Aorta (tissue), 5 donors: Measurements from ENCODE around the gene ANKS1B. TPM values are rescaled to one million over a fixed set of nuclear protein-coding genes. Genes with fewer than 3 reads are reported as not detected.
"Not testable (repeated sequence)": the region's sequence is repeated elsewhere in the genome, so short reads cannot be mapped to it uniquely, and the experiment has no call there.

Source experiments
- ATAC-seq: fragments of 200-7000 bp; cut with Tn5 transposase; one replicate; pipeline ENCODE4 v1.9.1; 2022; ENCODE audit warnings: moderate library complexity; ENCODE audit not compliant: low FRiP score
- DNase-seq, 2 donors: peaks; one replicate each; pipeline ENCODE4 v3.0.0-alpha.2; 2020
- H3K27ac ChIP-seq, 2 donors: one replicate each; pipeline ENCODE4 v1.5.1; 2013; ENCODE audit warnings: low read length in 2 of 2, mild to moderate bottlenecking in 2 of 2, moderate library complexity in 2 of 2, control low read depth in 1 of 2, inconsistent platforms in 1 of 2, low read depth in 1 of 2
- H3K27me3 ChIP-seq, 2 donors: one replicate each; pipeline ENCODE4 v1.6.1; 2013; ENCODE audit warnings: control low read depth in 1 of 2, low read length in 1 of 2, mild to moderate bottlenecking in 1 of 2, moderate library complexity in 1 of 2; ENCODE audit not compliant: insufficient read depth in 2 of 2, control insufficient read depth in 1 of 2
- H3K36me3 ChIP-seq, 2 donors: one replicate each; pipeline ENCODE4 v1.6.1; 2013; ENCODE audit warnings: control low read depth in 1 of 2, low read length in 1 of 2, mild to moderate bottlenecking in 1 of 2; ENCODE audit not compliant: insufficient read depth in 2 of 2, control insufficient read depth in 1 of 2
- H3K4me1 ChIP-seq, 2 donors: one replicate each; pipeline ENCODE4 v1.6.1; 2013; ENCODE audit warnings: low read length in 2 of 2, control low read depth in 1 of 2, mild to moderate bottlenecking in 1 of 2, moderate library complexity in 1 of 2; ENCODE audit not compliant: insufficient read depth in 2 of 2, control insufficient read depth in 1 of 2
- H3K4me3 ChIP-seq, 2 donors: one replicate each; pipeline ENCODE4 v1.5.1; 2013; ENCODE audit warnings: low read length in 2 of 2, control low read depth in 1 of 2, mild to moderate bottlenecking in 1 of 2
- H3K9me3 ChIP-seq: one replicate; pipeline ENCODE4 v1.6.1; 2013; ENCODE audit warnings: mild to moderate bottlenecking, low read length; ENCODE audit not compliant: control insufficient read depth
- WGBS, 2 donors: extraction: QIAGEN DNeasy Blood & Tissue Kit; methylation state at CpG; one replicate each; pipeline ENCODE4 v1.1.7; 2013; 5-methylcytosine and 5-hydroxymethylcytosine counted together
- intact Hi-C, 2 donors: fragments of 100-400 bp; cut with DNase I; formaldehyde crosslinking; loops; one replicate each; pipeline versions ENCODE4 v1.14.2 to v1.15.0; 2022
- polyA plus RNA-seq, 2 donors: library from polyadenylated mRNA; stranded (reverse); fragments of 200-250 nt; gene quantifications; one replicate each; pipeline ENCODE4 v1.2.3, GENCODE V29; 2013
- total RNA-seq, 2 donors: library from RNA; stranded (reverse); fragmentation: NEBNext Ultra II Directional; extraction: Animal tissue kit (Norgen Biotek cat#: 25700); gene quantifications; one replicate each; pipeline ENCODE4 v1.2.1, GENCODE V29; 2021
- donor health status: healthy with polysubstance abuse.
- donor health status: Bipolar disorder and iron deficiency.
- donor health status: DM: no; HTN: no; CAD: no.
- donor health status: DM: no; HTN: no; CAD: no.
- donor health status: DM: yes; HTN: yes; CAD: no.

Gene ANKS1B
- total and polyA plus RNA-seq, 4 donors = 3.0 to 37.0 (median 17.8) TPM

DNA sequence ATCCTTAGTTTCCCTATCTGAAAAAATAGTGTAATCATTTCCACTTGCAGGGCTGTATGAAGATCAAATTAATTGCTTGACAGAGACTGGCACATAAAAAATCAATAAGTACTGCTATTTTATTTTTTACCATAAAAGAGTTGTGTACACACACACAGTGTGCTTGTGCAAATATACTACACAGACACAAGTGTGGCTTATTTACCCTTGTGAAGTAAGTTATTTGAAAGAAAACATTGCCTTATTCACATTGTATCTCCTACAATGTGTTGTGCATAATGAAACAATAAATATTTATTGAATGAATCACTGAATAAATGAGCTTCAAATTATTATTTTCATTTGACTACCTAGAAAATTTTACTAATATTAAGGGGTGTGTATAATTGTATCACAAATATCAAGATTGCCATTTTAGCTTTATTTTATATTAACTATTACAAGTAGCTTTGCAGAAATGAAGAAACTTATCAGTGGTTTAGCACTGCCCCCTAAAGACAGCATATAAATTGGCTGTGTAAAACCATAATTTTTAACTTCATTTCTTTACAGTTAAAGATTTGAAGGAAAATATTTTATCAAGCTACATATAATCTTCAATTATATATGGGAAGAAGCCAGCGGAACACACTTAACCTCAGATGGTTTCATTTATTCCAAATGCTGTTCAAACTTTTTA lies 325.9 kb downstream of the ANKS1B start:
- Histone ChIP-seq H3K4me3 (no peak overlapping the region), H3K36me3 (no peaks in the 10 kb centered on the region), H3K27me3 (no peaks in the 10 kb centered on the region), H3K27ac (no peak overlapping the region), H3K9me3 (no peaks in the 10 kb centered on the region), H3K4me1 (no peaks in the 10 kb centered on the region)
- DNase-seq (no peak), ATAC-seq (no peak)
- intact Hi-C loops = loop anchor here in 1 of 2 donors (5.0 kb wide), 1 partner anchor 617 kb away; no protein-coding TSS in a partner anchor
- 78 to 83% methylated on average over 1 of the region's 1 CpG for WGBS, 2 donors

DNA sequence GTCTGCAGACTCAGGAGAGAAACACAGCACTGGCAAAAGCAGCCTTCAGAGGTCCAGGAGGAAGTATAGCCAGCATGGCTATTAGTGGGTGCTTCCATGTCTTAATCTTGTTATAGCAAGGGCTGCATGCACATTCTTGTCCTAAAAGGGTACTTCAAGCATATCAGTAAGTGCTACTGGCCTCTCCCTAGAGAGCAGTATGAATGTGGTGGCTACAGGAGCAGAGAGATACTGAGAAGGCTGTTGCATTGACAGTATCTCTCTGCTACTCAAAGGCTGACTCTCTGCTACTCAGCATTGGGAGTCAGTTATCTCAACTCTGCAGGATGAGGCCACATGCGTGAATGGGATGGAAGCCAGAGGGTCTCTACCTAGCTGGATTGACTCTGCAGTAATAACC lies 335.2 kb downstream of the ANKS1B start:
- no peaks in the 10 kb centered on the region for H3K27me3 ChIP-seq
- no peaks in the 10 kb centered on the region for H3K4me1 ChIP-seq
- no peaks in the 10 kb centered on the region for H3K9me3 ChIP-seq
- H3K36me3 ChIP-seq = peaks cover 0 to 1% of the 10 kb centered on the region in 2 donors
- ATAC-seq = no peak
- intact Hi-C loops = no loop called here
- 58 to 65% methylated on average over 1 of the region's 1 CpG for WGBS, 2 donors
- no peak overlapping the region for H3K27ac ChIP-seq
- H3K4me3 ChIP-seq = no peak overlapping the region
- DNase-seq = no peak

DNA sequence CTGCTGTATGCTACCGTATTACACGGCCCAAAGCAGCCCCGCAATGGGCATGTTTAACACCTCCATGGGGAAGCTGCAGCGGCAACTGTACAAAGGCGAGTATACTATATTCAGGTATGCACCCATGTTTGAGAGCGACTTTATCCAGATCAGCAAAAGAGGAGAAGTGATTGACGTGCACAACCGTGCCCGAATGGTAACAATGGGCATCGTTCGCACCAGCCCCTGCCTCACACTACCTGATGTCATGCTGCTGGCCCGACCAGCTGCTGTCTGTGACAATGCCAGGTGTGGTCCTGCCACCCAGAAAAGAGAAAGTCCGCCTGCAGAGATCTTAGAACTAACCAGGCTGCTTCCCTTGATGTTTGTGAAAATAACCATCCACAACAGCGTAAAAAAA lies 336.6 kb downstream of the ANKS1B start:
- intact Hi-C loops = no loop called here
- WGBS, 2 donors = 93 to 96% methylated on average over 14 of the region's 14 CpGs
- Histone ChIP-seq H3K36me3 (peaks cover 0 to 1% of the 10 kb centered on the region in 2 donors), H3K27ac (no peak overlapping the region), H3K4me1 (no peaks in the 10 kb centered on the region), H3K9me3 (no peaks in the 10 kb centered on the region), H3K4me3 (no peak overlapping the region), H3K27me3 (no peaks in the 10 kb centered on the region)
- no peak for ATAC-seq
- no peak for DNase-seq

DNA sequence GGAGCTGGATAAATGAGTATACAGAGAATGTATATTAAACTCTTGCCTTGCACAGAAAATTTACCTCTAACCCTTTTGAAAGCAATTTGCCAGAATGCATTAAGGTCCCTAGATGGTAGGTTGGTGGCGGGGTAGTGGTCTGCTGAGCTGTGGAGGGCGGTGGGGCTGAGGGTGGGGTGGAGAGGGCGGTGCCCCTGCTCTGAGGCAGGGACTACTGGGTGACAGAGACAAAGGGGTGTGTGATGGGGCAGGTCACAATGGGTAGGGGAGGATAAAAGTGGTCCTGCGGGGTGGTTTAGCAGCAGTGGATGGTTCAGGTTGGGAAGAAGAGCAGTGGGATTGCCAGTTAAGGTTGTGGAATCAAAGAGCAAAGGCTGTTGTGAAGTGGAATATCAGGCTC lies 337.3 kb downstream of the ANKS1B start, which contains the start of gene GARIN6:
TSS of gene GARIN6 (plus strand) at position 301 of the 400 bp plus-strand sequence. CDS start 422 bp downstream, outside the sequence.
- DNase-seq (no peak), ATAC-seq (no peak)
- 92 to 97% methylated on average over 4 of the region's 4 CpGs for WGBS, 2 donors
- Histone ChIP-seq H3K9me3 (no peaks in the 10 kb centered on the region), H3K27ac (no peak within 1 kb of the TSS), H3K4me1 (no peaks in the 10 kb centered on the region), H3K4me3 (no peak within 1 kb of the TSS), H3K27me3 (no peaks in the 10 kb centered on the region), H3K36me3 (peaks cover 0 to 1% of the 10 kb centered on the region in 2 donors)
- intact Hi-C loops = no loop called here

DNA sequence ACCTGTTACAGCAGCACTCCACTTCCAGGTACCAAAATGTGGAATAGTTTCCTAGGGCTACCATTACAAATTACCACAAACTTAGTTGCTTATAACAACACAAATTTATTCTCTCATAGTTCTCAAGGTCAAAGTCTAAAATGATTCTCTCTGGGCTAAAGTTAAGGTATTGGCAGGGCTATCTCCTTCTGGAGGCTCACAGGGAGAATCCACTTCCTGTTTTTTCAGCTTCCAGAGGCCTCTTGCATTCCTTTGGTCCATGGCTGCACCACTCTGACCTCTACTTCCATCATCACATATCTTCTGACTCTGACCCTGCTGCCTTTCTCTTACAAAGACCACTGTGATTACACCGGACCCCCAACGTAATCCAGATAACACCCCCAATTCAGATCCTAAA lies 340.1 kb downstream of the ANKS1B start:
- 79 to 83% methylated on average over 2 of the region's 2 CpGs for WGBS, 2 donors
- no peaks in the 10 kb centered on the region for H3K27me3 ChIP-seq
- H3K36me3 ChIP-seq = peaks cover 0 to 1% of the 10 kb centered on the region in 2 donors
- no peaks in the 10 kb centered on the region for H3K4me1 ChIP-seq
- no peak overlapping the region for H3K27ac ChIP-seq
- no peak for DNase-seq
- intact Hi-C loops = no loop called here
- ATAC-seq = no peak
- no peak overlapping the region for H3K4me3 ChIP-seq
- H3K9me3 ChIP-seq = no peaks in the 10 kb centered on the region

DNA sequence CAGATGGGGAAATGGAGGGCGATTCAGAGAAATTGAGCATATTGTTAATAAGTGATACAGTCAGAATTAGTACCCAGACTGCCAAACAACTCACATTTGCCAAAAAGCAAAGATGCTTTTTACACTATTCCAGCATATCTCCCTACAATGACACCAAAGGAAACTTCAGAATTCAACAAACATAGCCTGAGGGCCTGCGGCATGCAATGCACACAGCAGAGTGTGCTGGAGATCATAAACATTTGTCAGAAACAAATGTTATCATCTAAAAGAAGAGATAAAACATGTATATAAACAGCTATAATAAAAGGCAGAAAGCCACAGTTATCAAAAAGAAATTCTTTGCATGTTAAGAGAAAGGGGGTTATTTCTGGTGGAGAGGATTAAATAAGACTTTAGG lies 357.3 kb downstream of the ANKS1B start:
- no peak overlapping the region for H3K27ac ChIP-seq
- DNase-seq (no peak), ATAC-seq (no peak)
- H3K4me1 ChIP-seq = no peaks in the 10 kb centered on the region
- intact Hi-C loops = no loop called here
- H3K36me3 ChIP-seq = no peaks in the 10 kb centered on the region
- no peak overlapping the region for H3K4me3 ChIP-seq
- H3K27me3 ChIP-seq = no peaks in the 10 kb centered on the region
- 83 to 87% methylated on average over 2 of the region's 2 CpGs for WGBS, 2 donors
- no peaks in the 10 kb centered on the region for H3K9me3 ChIP-seq

DNA sequence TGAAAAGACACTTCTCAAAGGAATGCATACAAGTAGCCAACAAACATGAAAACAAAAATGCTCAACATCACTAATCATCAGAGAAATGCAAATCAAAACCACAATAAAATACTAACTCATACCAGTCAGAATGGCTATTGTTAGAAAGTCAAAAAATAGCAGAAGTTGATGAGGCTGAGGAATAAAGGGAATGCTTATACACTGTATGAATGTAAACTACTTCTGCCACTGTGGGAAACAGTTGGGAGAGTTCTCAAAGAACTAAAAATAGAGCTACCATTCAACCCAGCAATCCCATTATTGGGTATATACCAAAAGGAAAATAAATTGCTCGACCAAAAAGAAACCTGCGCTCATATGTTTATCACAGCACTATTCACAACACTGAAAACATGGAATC lies 360.1 kb downstream of the ANKS1B start:
- H3K9me3 ChIP-seq, DNase-seq, intact Hi-C loops, ATAC-seq, H3K4me3 ChIP-seq, H3K36me3 ChIP-seq, H3K27ac ChIP-seq, H3K4me1 ChIP-seq, H3K27me3 ChIP-seq: not testable (repeated sequence)
- WGBS, 2 donors = 90 to 92% methylated on average over 2 of the region's 2 CpGs

DNA sequence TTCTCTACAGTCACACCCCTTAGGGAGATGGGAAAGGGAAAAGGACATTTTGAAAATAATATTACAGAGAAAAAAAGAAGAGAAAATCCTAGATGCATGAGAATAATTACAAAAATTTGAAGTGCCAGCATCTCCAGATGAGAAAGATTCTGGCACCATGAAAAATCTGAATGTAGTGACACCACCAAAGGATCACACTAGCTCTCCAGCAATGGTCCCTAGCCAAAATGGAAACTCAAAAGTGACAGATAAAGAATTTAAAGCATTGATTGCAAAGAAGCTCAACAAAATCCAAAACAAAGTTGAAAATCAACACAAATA lies 364.6 kb downstream of the ANKS1B start:
- no peaks in the 10 kb centered on the region for H3K36me3 ChIP-seq
- H3K4me3 ChIP-seq = no peak overlapping the region
- H3K27ac ChIP-seq = no peak overlapping the region
- ATAC-seq (no peak), DNase-seq (no peak)
- no peaks in the 10 kb centered on the region for H3K4me1 ChIP-seq
- H3K9me3 ChIP-seq = peaks cover 4% of the 10 kb centered on the region
- intact Hi-C loops = no loop called here
- H3K27me3 ChIP-seq = no peaks in the 10 kb centered on the region

DNA sequence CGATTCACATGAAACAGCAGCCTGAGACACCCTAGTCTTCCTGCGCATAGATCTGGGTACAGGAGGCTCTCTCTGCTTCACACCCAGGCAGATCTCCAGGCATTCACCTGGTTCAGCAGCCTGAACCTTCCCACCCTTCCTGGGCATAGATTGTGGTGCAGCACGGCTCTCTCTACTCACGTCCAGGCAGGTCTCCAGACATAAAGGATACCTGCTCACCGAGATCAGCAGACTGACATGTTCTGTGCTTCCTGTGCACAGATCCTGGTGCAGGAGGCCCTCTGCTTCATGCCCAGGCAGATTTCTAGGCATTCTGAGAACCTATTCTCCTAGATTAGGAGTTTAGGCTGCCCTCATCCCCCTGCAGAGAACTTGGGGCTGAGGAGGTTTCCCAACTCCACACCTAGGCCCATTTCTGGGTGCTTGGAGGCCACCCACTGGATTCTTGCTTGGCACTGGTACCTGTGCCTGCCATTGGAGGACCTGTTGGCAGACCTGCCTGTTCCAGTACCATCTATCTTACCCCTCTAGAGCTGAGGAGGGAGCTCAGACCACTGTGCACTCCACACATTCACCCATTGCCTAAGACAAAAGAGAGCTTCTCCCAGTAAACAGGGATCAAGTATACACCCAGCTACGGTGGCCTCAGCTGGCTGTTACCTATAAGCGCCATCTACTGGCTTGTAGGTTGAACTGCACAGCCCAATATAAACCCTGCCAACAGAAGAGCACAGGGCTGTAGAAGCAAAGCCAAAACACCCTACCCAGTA lies 365.2 kb downstream of the ANKS1B start:
- no peaks in the 10 kb centered on the region for H3K27me3 ChIP-seq
- H3K4me1 ChIP-seq = no peaks in the 10 kb centered on the region
- intact Hi-C loops = no loop called here
- no peak overlapping the region for H3K4me3 ChIP-seq
- ATAC-seq (peak; percentile 19), DNase-seq (no peak)
- no peak overlapping the region for H3K27ac ChIP-seq
- peaks cover 4% of the 10 kb centered on the region for H3K9me3 ChIP-seq
- no peaks in the 10 kb centered on the region for H3K36me3 ChIP-seq
- WGBS, 2 donors = 63 to 70% methylated on average over 7 of the region's 7 CpGs
